GM19395 (cell line): ENCODE data around the gene FBXL7.

ENCODE experiments used
- ATAC-seq: cut with Tn5 transposase; IDR thresholded peaks from one replicate; pipeline ENCODE4 v1.9.1; 2021; ENCODE audit warnings: mild to moderate bottlenecking, moderate library complexity; ENCODE audit not compliant: unreplicated experiment

The FBXL7 gene

DNA sequence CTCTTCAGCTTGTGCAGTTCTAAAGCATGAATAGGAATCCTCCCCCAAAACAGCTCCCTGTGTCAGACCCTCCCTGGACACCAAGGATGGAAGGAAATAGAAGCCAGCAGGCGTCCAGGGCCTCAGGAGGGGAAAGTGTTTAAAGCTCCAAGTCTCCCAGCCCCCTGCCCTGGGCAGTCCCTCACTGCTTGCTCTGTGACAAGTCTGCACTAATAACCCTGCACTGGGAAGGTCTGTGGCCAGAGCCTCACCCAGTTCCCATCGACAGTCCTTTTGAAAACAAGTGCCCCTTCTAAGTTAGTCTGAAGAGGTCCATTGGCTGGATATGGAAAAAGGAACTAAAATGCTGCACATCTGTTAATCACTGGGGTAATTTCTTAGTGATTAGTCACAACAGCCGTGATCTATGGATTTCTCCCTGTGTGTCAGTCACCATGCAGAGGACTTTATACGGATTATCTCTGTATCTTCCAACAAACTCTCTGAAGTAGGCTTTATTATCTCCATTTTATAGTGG lies 195.3 kb downstream of the FBXL7 start:
- ATAC-seq, result no peak

DNA sequence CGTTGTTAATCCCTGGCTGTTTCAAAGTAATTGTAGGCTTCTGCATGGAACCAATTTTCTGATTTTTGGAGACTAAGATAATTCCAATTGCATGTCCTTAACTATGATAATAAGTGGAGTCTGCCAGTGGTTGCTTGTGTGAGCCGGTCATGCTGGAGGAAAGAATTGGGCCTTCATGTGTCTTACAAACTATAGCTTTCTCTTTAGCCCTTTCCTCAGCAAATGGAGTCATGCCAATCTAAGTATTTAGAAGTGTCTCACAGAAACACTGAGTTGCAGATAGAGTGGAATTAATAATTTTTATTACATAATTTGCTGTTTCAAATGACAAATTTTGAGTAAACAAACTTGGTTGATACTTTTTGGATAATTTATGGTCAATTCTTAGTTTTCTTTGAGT lies 200.4 kb downstream of the FBXL7 start:
- no peak for ATAC-seq

DNA sequence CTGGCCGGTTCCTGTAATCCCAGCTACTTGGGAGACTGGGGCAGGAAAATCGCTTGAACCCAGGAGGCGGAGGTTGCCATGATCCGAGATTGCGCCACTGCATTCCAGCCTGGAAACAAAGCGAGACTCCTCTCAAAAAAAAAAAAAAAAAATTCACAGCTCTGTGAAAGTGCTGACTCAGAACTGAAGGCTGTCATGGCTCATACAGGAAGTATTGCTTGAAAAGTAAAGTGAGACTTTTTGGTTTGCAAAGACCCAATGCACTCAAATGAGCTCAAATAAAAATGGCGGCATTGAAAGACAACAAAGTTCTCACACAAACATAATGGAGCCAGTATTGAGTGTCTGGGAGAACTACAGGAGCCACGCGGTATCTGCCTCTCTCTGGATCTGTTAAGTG lies 202.1 kb downstream of the FBXL7 start:
- no peak for ATAC-seq

DNA sequence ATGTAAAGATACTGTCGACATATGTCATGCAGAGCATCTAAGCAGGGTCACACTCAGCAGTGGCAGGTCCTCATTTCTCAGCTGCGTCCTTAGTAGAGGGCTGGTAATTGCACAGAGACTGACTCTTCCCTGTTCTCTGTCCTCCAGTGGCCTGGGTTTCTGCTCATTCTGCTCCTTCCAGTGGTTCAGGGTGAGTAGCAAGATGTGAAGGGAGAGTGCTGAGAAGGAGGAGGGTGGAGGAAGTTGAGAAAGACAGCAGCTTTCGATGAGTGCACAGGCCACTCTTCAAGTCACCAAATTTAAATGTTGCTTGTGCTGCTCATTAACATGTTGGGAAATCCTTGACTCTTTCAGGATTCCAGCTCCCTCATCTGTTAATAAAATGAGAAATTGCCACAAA lies 203.9 kb downstream of the FBXL7 start:
- no peak for ATAC-seq

DNA sequence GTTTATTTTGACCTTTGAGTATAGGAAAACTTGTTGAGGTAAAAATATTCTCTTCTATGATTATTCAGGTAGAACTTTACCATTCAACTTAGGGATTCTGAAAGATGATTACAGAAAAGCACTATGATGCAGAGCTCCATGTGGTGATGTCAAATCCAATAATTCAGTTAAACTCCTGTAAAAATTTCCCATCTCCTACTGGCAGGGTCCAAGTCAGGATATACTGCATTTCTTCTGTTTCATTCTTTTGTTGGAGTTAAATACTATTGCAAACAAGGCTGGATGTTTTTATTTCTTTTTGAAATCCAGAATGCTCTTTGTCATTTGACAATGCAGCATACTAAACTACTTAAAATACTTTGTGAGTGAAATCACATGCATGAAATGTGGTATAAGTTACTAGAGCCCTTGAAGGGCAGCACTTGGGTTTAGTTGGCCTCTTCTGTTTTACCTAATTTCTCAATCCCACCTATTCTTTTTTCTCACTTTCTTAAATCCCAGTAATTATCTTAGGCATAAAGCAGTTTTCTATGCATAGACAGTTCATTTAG lies 204.5 kb downstream of the FBXL7 start:
- ATAC-seq, result no peak

DNA sequence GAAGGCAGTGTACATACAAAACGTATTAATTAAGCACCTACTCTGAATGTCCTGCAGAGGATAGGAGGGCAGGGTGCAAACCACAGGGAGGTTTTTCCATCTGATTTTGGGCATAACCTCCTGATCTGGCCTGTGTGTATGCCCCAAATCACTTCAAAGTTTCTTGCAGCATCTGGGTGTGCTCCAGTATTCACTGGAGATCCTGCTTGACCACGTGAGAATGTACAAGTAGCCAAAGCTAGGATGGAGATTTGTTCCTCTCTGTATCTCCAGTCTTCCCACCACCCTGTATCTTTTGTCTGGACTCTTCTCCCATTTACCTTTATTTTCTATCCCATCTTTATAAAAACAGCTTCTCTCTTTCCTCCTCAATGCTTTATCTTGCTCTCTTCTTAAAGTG lies 207.7 kb downstream of the FBXL7 start:
- ATAC-seq, result no peak

DNA sequence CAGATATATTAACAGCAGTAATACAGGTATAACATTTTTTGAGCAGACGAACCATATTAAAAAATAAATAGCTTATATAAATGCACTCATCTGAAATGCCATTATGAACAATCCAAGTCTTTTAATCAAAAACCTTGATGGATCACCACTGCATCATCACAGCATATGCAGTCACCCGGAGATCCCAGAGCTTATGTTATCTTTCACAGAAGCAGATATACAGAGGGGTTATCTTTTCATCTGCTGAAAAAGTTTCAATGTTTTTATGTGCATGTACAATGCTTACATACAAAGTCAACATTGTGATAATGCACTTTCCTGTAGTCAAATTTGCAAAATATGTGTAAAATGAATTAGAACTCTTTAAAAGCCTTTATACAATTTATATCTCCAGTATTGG lies 211.9 kb downstream of the FBXL7 start:
- no peak for ATAC-seq

DNA sequence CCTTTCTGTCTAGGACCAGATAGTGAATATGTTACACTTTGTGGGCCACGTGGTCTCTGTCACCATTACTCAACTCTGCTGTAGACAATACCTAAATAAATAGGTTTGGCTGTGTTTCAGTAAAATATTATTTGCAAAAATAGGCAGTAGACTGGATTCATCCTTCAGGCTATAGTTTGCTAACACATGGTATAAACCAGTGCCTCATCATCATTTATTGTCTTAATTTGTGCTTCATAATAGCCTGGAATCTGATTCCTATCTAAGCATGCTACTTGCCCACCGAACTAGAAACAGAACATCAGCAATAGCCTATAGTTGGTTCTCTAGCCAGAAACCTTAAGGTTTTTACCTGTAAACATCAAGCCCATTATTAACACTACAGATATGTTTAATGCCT lies 215.6 kb downstream of the FBXL7 start:
- no peak for ATAC-seq

DNA sequence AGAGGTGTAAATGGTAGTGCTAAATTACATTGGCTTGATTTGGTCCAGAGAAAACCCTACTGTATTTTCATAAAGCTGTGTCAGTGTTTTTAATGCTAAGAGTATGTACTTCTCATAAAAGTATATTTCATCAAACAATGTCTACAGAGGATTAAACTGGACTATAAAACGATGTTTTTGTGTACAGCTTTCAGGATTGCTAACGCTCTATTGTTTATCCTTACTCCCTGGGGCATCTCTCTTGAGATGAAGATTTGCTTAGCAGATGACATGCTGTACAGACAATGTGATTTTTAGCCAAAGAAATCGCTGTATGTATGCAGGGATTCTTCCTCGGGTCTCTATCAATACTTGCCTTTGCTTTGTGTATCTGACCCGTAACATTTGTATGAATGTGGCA lies 216.0 kb downstream of the FBXL7 start:
- no peak for ATAC-seq

DNA sequence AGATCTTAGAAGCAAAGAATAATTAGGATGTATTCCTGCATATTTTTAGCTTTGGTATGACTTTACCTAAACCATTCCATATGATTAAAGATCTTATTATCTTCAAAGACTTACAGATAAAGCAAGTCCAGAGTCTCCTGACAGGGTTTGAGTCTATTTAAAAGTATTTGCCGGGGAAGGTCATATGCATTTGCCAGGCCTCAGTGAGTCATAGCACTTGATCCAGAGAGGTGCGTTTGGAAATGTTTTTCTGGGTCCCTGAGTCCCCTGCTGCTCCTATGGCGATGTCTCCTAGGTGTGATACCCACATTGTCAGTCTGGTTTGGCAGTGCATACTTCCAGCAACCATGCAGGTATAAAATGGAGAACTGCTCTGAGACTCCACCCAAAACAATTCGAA lies 217.0 kb downstream of the FBXL7 start:
- ATAC-seq, result no peak

DNA sequence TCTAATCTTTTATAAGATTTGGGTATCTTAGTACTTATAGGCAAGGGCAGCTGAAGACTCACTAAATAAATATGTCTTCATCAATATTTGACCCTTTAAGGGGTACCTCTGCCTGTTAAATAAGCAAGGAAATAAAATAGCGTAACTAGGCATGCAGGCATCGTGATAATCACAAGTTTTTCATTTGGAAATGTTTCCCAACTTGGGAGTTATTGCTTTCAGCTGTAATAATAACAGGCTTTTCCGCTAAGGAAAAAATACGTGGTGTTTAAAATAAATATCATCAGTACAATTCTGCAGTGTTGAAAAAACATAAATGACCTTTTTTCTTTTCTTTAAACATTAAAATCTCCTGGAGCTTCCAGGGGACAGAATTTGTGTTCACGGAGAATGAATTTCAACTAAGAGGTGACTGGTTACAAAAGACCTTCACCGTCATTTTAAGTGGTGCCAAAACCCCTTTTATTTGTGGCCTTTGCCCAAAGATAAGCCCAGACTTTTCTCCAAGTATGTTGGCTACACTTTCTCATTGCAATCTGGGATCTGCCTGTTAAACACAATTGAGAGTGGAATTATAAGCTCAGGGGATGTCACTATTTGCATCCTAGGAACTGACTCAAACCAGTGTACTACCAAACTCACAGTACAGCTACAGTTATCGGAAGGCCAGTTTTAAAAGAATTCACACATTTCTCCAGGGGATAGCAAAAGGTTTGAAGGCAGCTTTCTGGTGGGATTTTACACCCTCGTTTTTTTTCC lies 218.6 kb downstream of the FBXL7 start:
- no peak for ATAC-seq

DNA sequence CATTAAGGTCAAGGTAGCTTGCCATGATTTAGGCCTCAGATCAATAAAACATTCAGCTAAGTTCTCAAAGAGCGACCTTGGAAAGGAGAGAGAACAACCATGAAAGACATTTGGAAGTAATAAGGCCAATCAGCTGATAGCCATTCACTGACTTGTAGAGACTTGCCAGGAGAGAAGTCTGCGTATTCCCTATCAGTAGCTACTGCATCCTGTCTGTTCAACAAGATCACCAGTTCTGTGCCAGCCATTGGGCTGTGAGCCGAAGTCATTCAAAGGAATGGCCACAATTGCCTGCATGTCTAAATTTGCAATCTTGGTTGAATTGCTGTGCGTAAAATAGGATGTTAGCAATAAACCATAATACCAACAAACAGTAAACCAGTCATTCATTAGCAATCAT lies 219.8 kb downstream of the FBXL7 start:
- no peak for ATAC-seq

DNA sequence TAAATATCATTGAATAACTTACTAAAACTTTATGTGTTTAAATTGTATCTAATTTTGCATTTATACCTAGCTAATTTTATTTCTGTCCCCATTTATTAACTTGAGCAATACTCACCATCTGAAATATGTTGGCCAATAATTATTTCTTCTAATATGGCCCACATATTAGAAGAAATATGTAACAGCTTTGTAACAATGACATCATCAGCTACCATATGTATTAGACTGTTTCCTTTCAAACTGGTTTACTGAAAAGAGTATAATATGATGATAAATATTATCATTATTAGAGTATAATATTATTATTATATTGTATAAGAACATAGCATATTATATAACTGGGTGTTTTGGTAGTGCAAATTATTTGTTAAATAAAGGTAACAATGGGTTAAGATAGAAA lies 220.5 kb downstream of the FBXL7 start:
- ATAC-seq, result no peak

DNA sequence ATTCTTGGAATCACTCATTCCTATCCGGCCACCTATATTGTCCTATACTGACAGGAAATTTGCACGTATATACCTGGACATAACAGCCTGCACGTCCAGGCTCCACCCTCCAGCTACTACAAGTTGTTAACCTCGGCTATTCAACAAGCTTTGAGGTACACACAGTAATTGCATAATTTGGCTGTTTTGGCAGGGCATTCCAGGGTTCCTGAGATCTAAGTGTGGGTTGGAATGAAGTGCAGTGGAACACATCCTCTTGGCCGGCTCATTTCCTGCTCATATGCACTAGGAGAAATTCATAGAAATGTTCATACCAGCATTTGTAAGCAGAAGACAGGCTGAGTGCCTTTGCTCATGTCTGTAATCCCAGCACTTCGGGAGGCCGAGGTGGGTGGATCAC lies 222.3 kb downstream of the FBXL7 start:
- no peak for ATAC-seq

DNA sequence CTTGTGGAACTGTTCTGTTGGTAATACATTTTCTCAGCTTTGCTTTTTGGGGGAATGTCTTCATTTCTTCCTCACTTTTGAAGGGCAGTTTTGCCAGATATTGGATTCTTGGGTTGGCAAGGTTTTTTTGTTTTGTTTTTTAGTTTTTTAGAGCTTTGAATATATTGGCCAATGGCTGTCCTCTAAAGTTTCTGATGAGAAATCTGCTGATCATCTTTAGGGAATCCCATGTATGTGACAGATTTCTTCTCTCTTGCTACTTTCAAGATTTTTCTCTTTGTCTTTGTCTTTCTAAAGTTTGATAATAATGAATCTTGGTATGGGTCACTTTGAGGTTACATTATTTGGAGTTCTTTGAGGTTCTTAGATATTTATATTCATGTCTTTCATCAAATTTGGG lies 227.4 kb downstream of the FBXL7 start:
- ATAC-seq, result no peak

DNA sequence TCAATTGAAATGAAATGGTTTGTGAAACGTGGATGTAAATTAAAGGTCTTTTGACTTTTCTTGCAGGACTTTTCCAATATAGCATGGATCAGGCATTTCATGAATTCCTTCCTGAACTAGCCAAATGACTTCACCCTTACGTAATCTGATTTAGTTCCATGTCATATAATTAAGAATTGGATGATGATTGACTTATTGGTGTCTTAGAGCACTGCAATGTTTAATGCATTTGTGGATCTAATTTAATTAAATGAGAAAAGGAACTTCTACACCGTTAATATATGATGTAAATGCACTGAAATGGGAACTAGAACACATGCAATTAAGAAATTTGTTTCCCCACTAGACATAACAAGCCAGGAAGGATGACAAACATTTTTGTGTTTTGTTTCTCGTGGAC lies 228.8 kb downstream of the FBXL7 start:
- no peak for ATAC-seq

DNA sequence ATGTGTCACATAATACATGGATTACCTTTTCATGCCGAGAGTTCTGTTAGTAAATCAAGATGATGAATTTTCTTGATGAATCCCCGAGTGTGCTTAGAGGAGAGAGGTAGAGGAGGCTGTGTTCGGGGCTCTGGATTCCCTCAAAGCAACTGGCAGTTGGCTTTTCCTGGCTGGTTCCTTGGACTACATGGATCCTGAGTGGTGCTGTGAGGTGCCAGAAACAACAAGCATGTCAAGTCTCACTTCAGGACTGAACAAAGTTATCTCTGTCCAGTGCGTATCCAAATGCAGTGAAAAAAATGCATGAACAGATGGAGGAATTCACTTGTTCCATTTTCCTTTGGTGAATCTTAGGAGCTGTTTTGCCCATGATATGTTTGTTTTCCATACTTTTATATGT lies 231.7 kb downstream of the FBXL7 start:
- no peak for ATAC-seq

DNA sequence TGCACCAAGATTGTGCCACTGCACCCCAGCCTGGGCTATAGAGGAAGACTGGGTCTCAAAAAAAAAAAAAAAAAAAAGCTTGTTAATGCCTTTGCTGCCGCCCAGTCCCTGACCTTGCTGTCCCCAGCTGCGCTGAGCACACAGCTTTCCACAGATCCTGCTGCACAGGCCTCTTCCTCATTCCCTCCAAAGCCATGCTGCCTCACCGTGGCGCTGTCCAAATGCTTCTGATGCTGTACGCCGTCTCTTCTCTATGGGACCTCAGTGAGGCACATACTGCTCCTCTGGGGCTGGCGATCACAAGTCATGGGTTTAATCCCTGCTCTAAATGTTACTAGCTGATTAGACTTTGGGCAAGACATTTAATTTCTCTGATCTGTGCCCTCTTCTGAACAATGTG lies 234.1 kb downstream of the FBXL7 start:
- ATAC-seq, result no peak

DNA sequence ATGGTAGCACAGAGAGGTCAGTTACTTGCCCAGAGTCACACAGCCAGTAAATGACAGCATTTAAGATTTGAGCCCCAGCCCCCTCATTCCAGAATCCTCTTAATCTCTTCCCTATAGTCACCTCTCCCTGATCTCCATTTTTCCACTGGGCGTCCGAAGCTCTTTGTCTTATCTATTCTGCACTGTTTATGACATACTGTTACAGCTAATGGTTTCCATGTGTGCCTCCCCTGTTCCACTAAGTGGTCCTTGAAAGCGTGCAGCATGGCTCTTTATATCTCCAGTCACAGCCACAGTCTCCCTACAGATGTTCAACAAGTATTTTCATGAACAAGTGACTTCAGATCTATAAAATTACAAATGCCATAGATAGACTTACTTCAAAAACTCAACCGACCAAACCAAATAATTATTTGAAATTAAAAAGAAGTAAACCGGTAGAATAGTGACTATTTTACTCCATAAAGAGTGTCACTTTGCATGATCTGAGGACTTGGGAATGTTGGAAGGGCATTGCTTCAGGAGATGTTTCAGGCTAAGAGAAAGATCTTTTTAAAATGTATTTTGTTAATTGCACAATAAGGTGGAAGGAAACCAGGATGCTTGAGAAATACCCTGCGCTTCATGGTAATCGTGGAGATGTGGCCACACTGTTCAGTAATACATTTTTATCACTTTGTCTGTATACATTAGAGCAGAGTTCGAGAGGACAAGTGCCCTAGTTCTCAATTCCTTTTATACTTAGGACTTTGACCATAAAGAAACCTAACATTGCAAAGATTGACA lies 237.2 kb downstream of the FBXL7 start:
- ATAC-seq, result no peak

DNA sequence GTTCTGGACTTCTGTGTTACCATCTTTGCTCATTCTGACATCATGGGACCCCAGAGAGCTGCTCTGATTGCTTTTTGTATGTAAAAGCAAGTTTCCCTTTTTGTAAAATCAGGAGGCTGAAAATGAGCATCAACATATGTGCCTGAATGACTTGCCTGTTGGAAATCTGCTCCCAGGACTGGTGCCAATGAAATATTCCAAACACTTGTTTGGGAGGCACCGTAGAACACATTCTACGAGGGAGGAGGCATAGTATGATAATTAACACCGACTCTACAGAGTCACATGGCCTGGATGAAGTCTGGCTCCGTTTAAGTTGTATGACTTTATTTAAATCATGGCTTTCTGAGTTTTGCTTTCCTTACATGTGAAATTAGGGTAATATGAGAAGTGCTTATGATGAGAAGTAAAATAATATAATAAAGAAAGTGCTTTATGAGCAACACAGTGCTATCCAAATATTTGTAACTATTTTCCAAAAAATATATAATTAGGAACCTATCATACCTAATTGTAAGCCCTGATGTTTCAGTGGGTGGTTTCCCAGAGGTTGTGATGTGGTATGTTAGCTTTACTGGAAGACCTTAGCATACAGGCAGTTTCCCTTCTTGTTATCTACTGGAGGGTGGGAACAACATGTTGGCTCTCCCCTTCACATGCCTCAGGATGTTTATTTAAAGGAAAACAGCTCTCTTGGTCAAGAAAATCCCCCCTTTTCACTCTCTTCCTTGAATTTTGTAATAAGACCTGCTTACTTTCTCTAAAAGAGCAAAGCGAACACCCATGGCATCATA lies 238.1 kb downstream of the FBXL7 start:
- ATAC-seq, result no peak

DNA sequence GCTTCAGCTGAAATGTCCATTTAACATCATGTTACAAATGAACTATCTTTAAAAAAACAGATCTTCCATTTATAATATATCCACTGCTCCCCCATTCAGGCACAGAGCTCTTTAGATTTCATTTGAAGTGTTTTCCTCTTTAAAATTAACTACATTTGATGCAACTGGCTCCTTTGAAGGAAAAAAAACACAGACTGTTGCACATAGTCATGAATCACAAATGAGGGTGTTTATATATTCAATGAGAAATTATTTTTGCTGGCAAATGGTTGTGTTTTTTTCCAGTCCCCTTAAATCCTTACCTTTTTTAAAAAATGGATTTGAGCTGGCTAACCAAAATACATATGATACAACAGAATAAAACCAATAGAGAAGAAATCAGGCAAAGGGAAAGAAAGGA lies 240.4 kb downstream of the FBXL7 start:
- ATAC-seq, result no peak
